ENCODE data around the gene BCL6. TPM values are rescaled to one million over a fixed set of nuclear protein-coding genes. Genes with fewer than 3 reads are reported as not detected.
A peak's percentile ranks its signal among the peaks of the same experiment; 100 is the strongest.

The BCL6 gene
- total RNA-seq, 4 donors from 2014 or later: 86.0 to 161 (median 111) TPM

GRCh38 chr3:187677604-187678003, 67.7 kb downstream of the BCL6 start:
- intact Hi-C loops (cut with DNase I): loop anchor here (2.0 kb wide), 1 partner anchor 457 kb away; no protein-coding TSS in a partner anchor
- 25% methylated on average over 1 of the region's 1 CpG for WGBS

GRCh38 chr3:187673012-187673411, 72.3 kb downstream of the BCL6 start:
- no peaks in the 10 kb centered on the region for H3K9me3 ChIP-seq
- peak; percentile 60 for DNase-seq (ENCODE audit: extremely low spot score)
- H3K4me3 ChIP-seq: no peak overlapping the region
- no peak overlapping the region for H3K27ac ChIP-seq (replicated peaks in 1 of 4)
- H3K4me1 ChIP-seq: no peaks in the 10 kb centered on the region
- intact Hi-C loops (cut with DNase I): no loop called here
- H3K27me3 ChIP-seq: peaks cover 0 to 53% (median 8%) of the 10 kb centered on the region in 4 donors
- TF ChIP-seq EP300 (IDR thresholded peaks at IDR 0.05): no peak
- no peak for TF ChIP-seq POLR2A (IDR thresholded peaks at IDR 0.05; ENCODE audit: low read depth)
- TF ChIP-seq POLR2AphosphoS5 (IDR thresholded peaks at IDR 0.05): no peak
- no peak for TF ChIP-seq CTCF (IDR thresholded peaks at IDR 0.05)
- H3K36me3 ChIP-seq: no peaks in the 10 kb centered on the region
- WGBS: 75% methylated on average over 2 of the region's 3 CpGs

More at GRCh38 chr3:187677604-187678003, 67.7 kb downstream of the BCL6 start:
- H3K27me3 ChIP-seq: peaks cover 0 to 8% (median 0%) of the 10 kb centered on the region in 4 donors
- H3K36me3 ChIP-seq: no peaks in the 10 kb centered on the region
- no peaks in the 10 kb centered on the region for H3K9me3 ChIP-seq
- DNase-seq (ENCODE audit: extremely low spot score): peak; percentile 14
- peaks cover 0 to 11% (median 4%) of the 10 kb centered on the region in 4 donors for H3K4me1 ChIP-seq
- no peak overlapping the region for H3K4me3 ChIP-seq
- no peak overlapping the region for H3K27ac ChIP-seq (replicated peaks in 1 of 4)
- no peak for TF ChIP-seq CTCF (IDR thresholded peaks at IDR 0.05)
- TF ChIP-seq POLR2A (IDR thresholded peaks at IDR 0.05; ENCODE audit: low read depth): no peak
- TF ChIP-seq POLR2AphosphoS5 (IDR thresholded peaks at IDR 0.05): no peak
- TF ChIP-seq EP300 (IDR thresholded peaks at IDR 0.05): no peak

Other genes starting within 250 kb of the BCL6 start
- 1 to 10 TPM in 2 of 4 donors, not detected in 2; 1.8 to 2.0 TPM for gene SST, start 75.1 kb downstream of the BCL6 start, total RNA-seq
- gene RTP2, start 42.9 kb downstream of the BCL6 start, total RNA-seq: not detected

Data from esophagus muscularis mucosa (tissue), 4 donors.